GM12878 (cell line): ENCODE results near the gene RP9.

Source experiments
- BCL11A ChIP-seq: IDR thresholded peaks from 2 replicates; pipeline ENCODE4 v1.6.1; 2011; ENCODE audit warnings: low read depth, low read length
- BHLHE40 ChIP-seq, 2 experiments: fragments of 450-650 bp in 1 of 2; IDR thresholded peaks; 2 replicates each; pipeline ENCODE4 v1.6.1; 2011 to 2017; ENCODE audit warnings: low read depth in 2 of 2, borderline replicate concordance in 1 of 2, improper control_type of control experiment in 1 of 2, low read length in 1 of 2, mild to moderate bottlenecking in 1 of 2
- CREM ChIP-seq: IDR thresholded peaks from 2 replicates; pipeline ENCODE4 v1.6.1; 2014; ENCODE audit warnings: antibody characterized with exemption, low read depth
- CTCF ChIP-seq, 3 experiments: IDR thresholded peaks in 2 of 3; conservative IDR thresholded peaks in 1 of 3; 2 replicates each; pipeline ENCODE4 v1.5.1; 2011; ENCODE audit warnings: low read depth in 3 of 3, low read length in 3 of 3, mild to moderate bottlenecking in 3 of 3, control low read depth in 2 of 3, moderate library complexity in 2 of 3, inconsistent platforms in 1 of 3, mixed read lengths in 1 of 3; ENCODE audit not compliant: control insufficient read depth in 2 of 3, insufficient read depth in 1 of 3; ENCODE audit errors: extremely low read depth in 1 of 3
- FOXK2 ChIP-seq: fragments of 450-650 bp; IDR thresholded peaks from 2 replicates; pipeline ENCODE4 v1.6.1; 2017; ENCODE audit warnings: mild to moderate bottlenecking, moderate library complexity
- JUND ChIP-seq: IDR thresholded peaks from 2 replicates; pipeline ENCODE4 v1.6.1; 2012; ENCODE audit warnings: low read depth, mild to moderate bottlenecking, low read length, improper control_type of control experiment, moderate library complexity
- MYB ChIP-seq: fragments of 150-350 bp; IDR thresholded peaks from 2 replicates; pipeline ENCODE4 v1.6.1; 2014; ENCODE audit warnings: mild to moderate bottlenecking, low read depth, low read length, borderline replicate concordance
- MYC ChIP-seq: IDR thresholded peaks from 2 replicates; pipeline ENCODE4 v1.6.1; 2011; ENCODE audit warnings: mild to moderate bottlenecking, low read length, moderate library complexity, inconsistent platforms; ENCODE audit not compliant: insufficient read depth, insufficient replicate concordance, insufficient read length, severe bottlenecking
- POLR2A ChIP-seq: IDR thresholded peaks from 2 replicates; pipeline ENCODE4 v1.6.1; 2011; ENCODE audit warnings: low read depth, mild to moderate bottlenecking, low read length
- POLR2AphosphoS5 ChIP-seq: IDR thresholded peaks from 2 replicates; pipeline ENCODE4 v1.6.1; 2011; ENCODE audit warnings: mild to moderate bottlenecking, low read length, inconsistent platforms
- TAF1 ChIP-seq: IDR thresholded peaks from 2 replicates; pipeline ENCODE4 v1.6.1; 2011; ENCODE audit warnings: mild to moderate bottlenecking, low read depth, low read length, borderline replicate concordance
- TCF12 ChIP-seq: IDR thresholded peaks from 2 replicates; pipeline ENCODE4 v1.6.1; 2011; ENCODE audit warnings: low read depth, mild to moderate bottlenecking, low read length

- TF ChIP-seq BHLHE40 (IDR thresholded peaks at IDR 0.05; ENCODE audit: borderline replicate concordance in 1 of 2, low read depth in 2 of 2, low read length in 1 of 2), result no peak
- no peak for TF ChIP-seq CTCF (IDR thresholded peaks at IDR 0.05 in 2 of 3, conservative IDR thresholded peaks at IDR 0.05 in 1 of 3; ENCODE audit: control insufficient read depth in 2 of 3, extremely low read depth in 1 of 3, insufficient read depth in 1 of 3, low read depth in 3 of 3, low read length in 3 of 3)
- TF ChIP-seq POLR2A, result no peak
- TF ChIP-seq MYC, result no peak
- no peak for TF ChIP-seq TAF1
- TF ChIP-seq FOXK2, result no peak
- no peak for TF ChIP-seq BCL11A
- TF ChIP-seq CREM, result no peak
- TF ChIP-seq TCF12, result no peak
- no peak for TF ChIP-seq MYB
- TF ChIP-seq JUND, result no peak
- TF ChIP-seq POLR2AphosphoS5, result no peak
These were observed 21.8 kb downstream of the RP9 start for GRCh38 chr7:33087356-33087755.
